ENCODE data around the gene LONP2.

DNA sequence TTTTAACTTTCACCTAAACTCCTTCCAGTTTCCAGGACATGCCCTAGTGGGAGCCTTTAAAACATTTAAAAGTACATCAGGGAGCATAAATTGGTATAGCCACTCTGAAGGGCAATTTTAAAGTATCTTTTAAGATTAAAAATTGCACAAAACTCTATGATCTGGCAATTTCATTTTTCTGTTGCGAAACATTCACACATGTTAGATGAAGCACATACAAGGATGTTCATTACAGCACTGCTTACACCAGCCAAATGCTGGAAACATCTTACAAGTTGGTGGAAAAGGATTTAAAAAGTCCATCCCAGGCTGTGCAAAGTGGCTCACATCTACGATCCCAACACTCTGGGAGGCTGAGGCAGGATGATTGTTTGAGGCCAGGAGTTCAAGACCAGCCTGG lies 26.4 kb upstream of the LONP2 start:
- TF ChIP-seq POLR2AphosphoS5 (IDR thresholded peaks at IDR 0.05; ENCODE audit: low read depth) (no peak), EZH2 (IDR thresholded peaks at IDR 0.05; ENCODE audit: low read depth, unreplicated experiment) (no peak)
- TF ChIP-seq, protein P1, sequence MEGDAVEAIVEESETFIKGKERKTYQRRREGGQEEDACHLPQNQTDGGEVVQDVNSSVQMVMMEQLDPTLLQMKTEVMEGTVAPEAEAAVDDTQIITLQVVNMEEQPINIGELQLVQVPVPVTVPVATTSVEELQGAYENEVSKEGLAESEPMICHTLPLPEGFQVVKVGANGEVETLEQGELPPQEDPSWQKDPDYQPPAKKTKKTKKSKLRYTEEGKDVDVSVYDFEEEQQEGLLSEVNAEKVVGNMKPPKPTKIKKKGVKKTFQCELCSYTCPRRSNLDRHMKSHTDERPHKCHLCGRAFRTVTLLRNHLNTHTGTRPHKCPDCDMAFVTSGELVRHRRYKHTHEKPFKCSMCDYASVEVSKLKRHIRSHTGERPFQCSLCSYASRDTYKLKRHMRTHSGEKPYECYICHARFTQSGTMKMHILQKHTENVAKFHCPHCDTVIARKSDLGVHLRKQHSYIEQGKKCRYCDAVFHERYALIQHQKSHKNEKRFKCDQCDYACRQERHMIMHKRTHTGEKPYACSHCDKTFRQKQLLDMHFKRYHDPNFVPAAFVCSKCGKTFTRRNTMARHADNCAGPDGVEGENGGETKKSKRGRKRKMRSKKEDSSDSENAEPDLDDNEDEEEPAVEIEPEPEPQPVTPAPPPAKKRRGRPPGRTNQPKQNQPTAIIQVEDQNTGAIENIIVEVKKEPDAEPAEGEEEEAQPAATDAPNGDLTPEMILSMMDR (conservative IDR thresholded peaks at IDR 0.05; ENCODE audit: low read depth in 2 of 2) = no peak

All from GM23338 (cell line).